ENCODE measurements around the gene CFDP1. TPM values are rescaled to one million over a fixed set of nuclear protein-coding genes. Genes with fewer than 3 reads are reported as not detected.

The CFDP1 gene
- total and polyA plus RNA-seq, 2 of the 13 experiments (the other 11 are each of a cell fraction or from before 2014, with no cell fraction given): 78.6 to 153 TPM

DNA sequence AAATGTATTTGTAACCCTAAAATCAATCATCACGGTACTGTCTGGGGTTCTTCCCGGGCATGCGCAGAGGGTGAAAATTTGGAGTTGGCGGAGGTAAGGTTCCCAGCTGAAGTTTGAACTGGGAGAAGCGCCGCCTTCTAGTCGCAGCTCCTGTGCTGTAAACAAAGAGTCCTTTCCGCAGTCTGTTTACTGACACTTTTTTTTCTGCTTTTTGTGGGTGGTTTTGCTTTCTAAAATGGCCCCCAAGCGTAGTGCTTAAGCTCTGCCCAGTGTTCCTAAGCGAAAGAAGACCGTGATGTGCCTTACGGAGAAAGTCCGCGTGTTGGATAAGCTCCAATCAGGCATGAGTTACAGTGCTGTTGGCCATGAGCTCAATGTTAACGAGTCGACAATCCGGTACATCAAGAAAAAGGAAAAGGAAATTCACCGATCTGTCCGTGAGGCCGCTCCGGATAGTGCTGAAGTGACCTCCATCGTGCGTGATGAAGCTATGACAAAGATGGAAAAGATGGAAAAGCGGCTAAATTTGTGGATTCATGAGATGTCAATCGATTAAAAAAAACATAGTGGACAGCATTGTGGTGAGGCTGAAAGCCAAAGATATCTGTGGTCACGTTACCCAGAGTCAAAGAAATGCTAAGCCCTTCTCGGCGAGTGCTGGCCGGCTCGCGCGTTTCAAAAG lies 570 bp upstream of the CFDP1 start (continued):
- TF ChIP-seq ZC3H4 (CRISPR knock-in tag; IDR thresholded peaks at IDR 0.05; ENCODE audit: borderline replicate concordance) (0 out of 2 replicates have a peak, but pooled peaks have one; percentile 2), ZNF703 (CRISPR knock-in tag; IDR thresholded peaks at IDR 0.05; ENCODE audit: borderline replicate concordance) (no peak), ZKSCAN8 (CRISPR knock-in tag; IDR thresholded peaks at IDR 0.05; ENCODE audit: borderline replicate concordance) (no peak; the same call in 1 of the 2 replicates), MTERF4 (CRISPR knock-in tag; IDR thresholded peaks at IDR 0.05) (peak; percentile 80; the same call in 1 of the 2 replicates), ZSCAN30 (CRISPR knock-in tag; IDR thresholded peaks at IDR 0.05) (no peak), ZNF30 (CRISPR knock-in tag; IDR thresholded peaks at IDR 0.05) (no peak), SNAI1 (CRISPR knock-in tag; IDR thresholded peaks at IDR 0.05; ENCODE audit: borderline replicate concordance) (no peak), ZNF878 (CRISPR knock-in tag; IDR thresholded peaks at IDR 0.05) (no peak), EZH2 (conservative IDR thresholded peaks at IDR 0.05; ENCODE audit: low read depth, low read length) (no peak), ZNF678 (CRISPR knock-in tag; IDR thresholded peaks at IDR 0.05) (0 out of 2 replicates have a peak, but pooled peaks have one; percentile 87)
- TF ChIP-seq, protein P1, sequence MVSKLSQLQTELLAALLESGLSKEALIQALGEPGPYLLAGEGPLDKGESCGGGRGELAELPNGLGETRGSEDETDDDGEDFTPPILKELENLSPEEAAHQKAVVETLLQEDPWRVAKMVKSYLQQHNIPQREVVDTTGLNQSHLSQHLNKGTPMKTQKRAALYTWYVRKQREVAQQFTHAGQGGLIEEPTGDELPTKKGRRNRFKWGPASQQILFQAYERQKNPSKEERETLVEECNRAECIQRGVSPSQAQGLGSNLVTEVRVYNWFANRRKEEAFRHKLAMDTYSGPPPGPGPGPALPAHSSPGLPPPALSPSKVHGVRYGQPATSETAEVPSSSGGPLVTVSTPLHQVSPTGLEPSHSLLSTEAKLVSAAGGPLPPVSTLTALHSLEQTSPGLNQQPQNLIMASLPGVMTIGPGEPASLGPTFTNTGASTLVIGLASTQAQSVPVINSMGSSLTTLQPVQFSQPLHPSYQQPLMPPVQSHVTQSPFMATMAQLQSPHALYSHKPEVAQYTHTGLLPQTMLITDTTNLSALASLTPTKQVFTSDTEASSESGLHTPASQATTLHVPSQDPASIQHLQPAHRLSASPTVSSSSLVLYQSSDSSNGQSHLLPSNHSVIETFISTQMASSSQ (IDR thresholded peaks at IDR 0.05; ENCODE audit: low read depth): no peak
- TF ChIP-seq, protein P1 (CRISPR knock-in tag; IDR thresholded peaks at IDR 0.05; ENCODE audit: borderline replicate concordance): no peak
- TF ChIP-seq, protein P2, sequence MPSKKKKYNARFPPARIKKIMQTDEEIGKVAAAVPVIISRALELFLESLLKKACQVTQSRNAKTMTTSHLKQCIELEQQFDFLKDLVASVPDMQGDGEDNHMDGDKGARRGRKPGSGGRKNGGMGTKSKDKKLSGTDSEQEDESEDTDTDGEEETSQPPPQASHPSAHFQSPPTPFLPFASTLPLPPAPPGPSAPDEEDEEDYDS (CRISPR knock-in tag; IDR thresholded peaks at IDR 0.05): no peak; the same call in 1 of the 2 replicates
- TF ChIP-seq, protein P3, sequence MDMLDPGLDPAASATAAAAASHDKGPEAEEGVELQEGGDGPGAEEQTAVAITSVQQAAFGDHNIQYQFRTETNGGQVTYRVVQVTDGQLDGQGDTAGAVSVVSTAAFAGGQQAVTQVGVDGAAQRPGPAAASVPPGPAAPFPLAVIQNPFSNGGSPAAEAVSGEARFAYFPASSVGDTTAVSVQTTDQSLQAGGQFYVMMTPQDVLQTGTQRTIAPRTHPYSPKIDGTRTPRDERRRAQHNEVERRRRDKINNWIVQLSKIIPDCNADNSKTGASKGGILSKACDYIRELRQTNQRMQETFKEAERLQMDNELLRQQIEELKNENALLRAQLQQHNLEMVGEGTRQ (IDR thresholded peaks at IDR 0.05; ENCODE audit: low read depth, low read length): peak; percentile 82
- TF ChIP-seq, protein P3 (CRISPR knock-in tag; IDR thresholded peaks at IDR 0.05; ENCODE audit: borderline replicate concordance): peak; percentile 78; the same call in 1 of the 2 replicates

Measured in HepG2 (cell line).